Activated CD4-positive, alpha-beta T cell treated with anti-CD3 and anti-CD28 coated beads, Interleukin-2, amount 10 ng/mL, durations not matched to agents 24 days and 14 days (primary cell): ENCODE measurements around the gene GLP1R. TPM values are rescaled to one million over a fixed set of nuclear protein-coding genes. Genes with fewer than 3 reads are reported as not detected.
"Not testable (repeated sequence)": the region's sequence is repeated elsewhere in the genome, so short reads cannot be mapped to it uniquely, and the experiment has no call there.

Source experiments
- DNase-seq: peaks from one replicate; pipeline ENCODE4 v3.0.0; 2022
- H3K27ac Mint-ChIP-seq: one replicate; pipeline ENCODE4 v1.8.0; 2022; ENCODE audit warnings: mild to moderate bottlenecking, mixed read lengths
- H3K27me3 Mint-ChIP-seq: one replicate; pipeline ENCODE4 v1.8.0; 2022; ENCODE audit warnings: mixed read lengths
- H3K36me3 Mint-ChIP-seq: one replicate; pipeline ENCODE4 v1.8.0; 2022; ENCODE audit warnings: low read depth, mild to moderate bottlenecking, mixed read lengths
- H3K4me1 Mint-ChIP-seq: one replicate; pipeline ENCODE4 v1.8.0; 2021; ENCODE audit warnings: mixed read lengths
- H3K4me3 Mint-ChIP-seq: one replicate; pipeline ENCODE4 v1.8.0; 2022; ENCODE audit warnings: mild to moderate bottlenecking, moderate library complexity, mixed read lengths
- H3K9me3 Mint-ChIP-seq: one replicate; pipeline ENCODE4 v1.8.0; 2021; ENCODE audit warnings: mixed read lengths
- intact Hi-C: fragments of 100-400 bp; cut with micrococcal nuclease; formaldehyde crosslinking; loops from one replicate; pipeline ENCODE4 v1.15.1; 2023
- total RNA-seq: library from RNA; stranded (reverse); gene quantifications from 2 replicates; pipeline ENCODE4 v1.2.3, GENCODE V29; 2022

GLP1R gene
- total RNA-seq, 1 donor from 2014 or later = 0.09 TPM

- H3K27me3 Mint-ChIP-seq = no peaks in the 10 kb centered on the region
- intact Hi-C loops = loop anchor here (1.0 to 10.0 kb wide), 4 partner anchors 38 to 1960 kb away; partner anchors contain the start of genes KCNK5, NFYA and OARD1
- peak; percentile 98 for DNase-seq
- H3K27ac Mint-ChIP-seq = peak within 1 kb of the TSS; percentile 97
- peaks cover 51% of the 10 kb centered on the region for H3K4me1 Mint-ChIP-seq
- peak within 1 kb of the TSS; percentile 87 for H3K4me3 Mint-ChIP-seq
- H3K9me3 Mint-ChIP-seq = peaks cover 4% of the 10 kb centered on the region
- peaks cover 6% of the 10 kb centered on the region for H3K36me3 Mint-ChIP-seq
Observed at GRCh38 chr6:39114704-39115599, 66.4 kb downstream of the GLP1R start, which contains the start of gene SAYSD1. Gene SAYSD1 (minus strand): TSS chr6:39115186. CDS start chr6:39115089, 97 bp downstream.

- H3K27ac Mint-ChIP-seq = no peak overlapping the region
- H3K4me1 Mint-ChIP-seq = peaks cover 18% of the 10 kb centered on the region
- H3K4me3 Mint-ChIP-seq = no peak overlapping the region
- no peaks in the 10 kb centered on the region for H3K36me3 Mint-ChIP-seq
- peaks cover 4% of the 10 kb centered on the region for H3K9me3 Mint-ChIP-seq
- peaks cover 12% of the 10 kb centered on the region for H3K27me3 Mint-ChIP-seq
- no peak for DNase-seq
- intact Hi-C loops = loop anchor here (10.0 kb wide), 2 partner anchors 244 to 1956 kb away; partner anchors contain the start of genes NFYA and OARD1
Observed at GRCh38 chr6:39118921-39119320, 70.3 kb downstream of the GLP1R start.

- H3K4me3 Mint-ChIP-seq = no peak overlapping the region
- H3K4me1 Mint-ChIP-seq = no peaks in the 10 kb centered on the region
- no peak overlapping the region for H3K27ac Mint-ChIP-seq
- no peaks in the 10 kb centered on the region for H3K9me3 Mint-ChIP-seq
- DNase-seq = no peak
- H3K27me3 Mint-ChIP-seq = peaks cover 16% of the 10 kb centered on the region
- H3K36me3 Mint-ChIP-seq = no peaks in the 10 kb centered on the region
- intact Hi-C loops = no loop called here
Observed at GRCh38 chr6:39124114-39124513, 75.5 kb downstream of the GLP1R start.

GRCh38 chr6:39128106-39128505 is 79.5 kb downstream of the GLP1R start:
- Mint-ChIP-seq H3K27me3 (peaks cover 8% of the 10 kb centered on the region), H3K36me3 (no peaks in the 10 kb centered on the region), H3K9me3 (peaks cover 4% of the 10 kb centered on the region), H3K4me1 (no peaks in the 10 kb centered on the region), H3K4me3 (no peak overlapping the region), H3K27ac (no peak overlapping the region)
- intact Hi-C loops = no loop called here
- no peak for DNase-seq

- Mint-ChIP-seq H3K27me3 (peaks cover 6% of the 10 kb centered on the region), H3K9me3 (peaks cover 4% of the 10 kb centered on the region), H3K4me3 (no peak overlapping the region), H3K4me1 (no peaks in the 10 kb centered on the region), H3K27ac (no peak overlapping the region), H3K36me3 (no peaks in the 10 kb centered on the region)
- intact Hi-C loops = no loop called here
- DNase-seq = no peak
Observed at GRCh38 chr6:39128832-39129231, 80.3 kb downstream of the GLP1R start.

GRCh38 chr6:39130691-39131090 is 82.1 kb downstream of the GLP1R start:
- no peak overlapping the region for H3K27ac Mint-ChIP-seq
- intact Hi-C loops = no loop called here
- H3K9me3 Mint-ChIP-seq = peaks cover 4% of the 10 kb centered on the region
- no peaks in the 10 kb centered on the region for H3K36me3 Mint-ChIP-seq
- H3K27me3 Mint-ChIP-seq = peaks cover 2% of the 10 kb centered on the region
- H3K4me3 Mint-ChIP-seq = no peak overlapping the region
- no peak for DNase-seq
- H3K4me1 Mint-ChIP-seq = no peaks in the 10 kb centered on the region

GRCh38 chr6:39134761-39135160 is 86.2 kb downstream of the GLP1R start:
- H3K27me3 Mint-ChIP-seq, H3K36me3 Mint-ChIP-seq, intact Hi-C loops, H3K27ac Mint-ChIP-seq, H3K4me3 Mint-ChIP-seq, DNase-seq, H3K4me1 Mint-ChIP-seq: not testable (repeated sequence)
- H3K9me3 Mint-ChIP-seq = peaks cover 14% of the 10 kb centered on the region

- H3K27ac Mint-ChIP-seq, H3K36me3 Mint-ChIP-seq, intact Hi-C loops, H3K4me3 Mint-ChIP-seq, H3K4me1 Mint-ChIP-seq, DNase-seq: not testable (repeated sequence)
- Mint-ChIP-seq H3K9me3 (peaks cover 14% of the 10 kb centered on the region), H3K27me3 (peaks cover 11% of the 10 kb centered on the region)
Observed at GRCh38 chr6:39136207-39136606, 87.6 kb downstream of the GLP1R start.

GRCh38 chr6:39137245-39137644 is 88.7 kb downstream of the GLP1R start:
- H3K27me3 Mint-ChIP-seq = peaks cover 11% of the 10 kb centered on the region
- DNase-seq = peak; percentile 88
- H3K36me3 Mint-ChIP-seq = no peaks in the 10 kb centered on the region
- no peaks in the 10 kb centered on the region for H3K4me1 Mint-ChIP-seq
- H3K4me3 Mint-ChIP-seq = no peak overlapping the region
- intact Hi-C loops = no loop called here
- no peak overlapping the region for H3K27ac Mint-ChIP-seq
- H3K9me3 Mint-ChIP-seq = peaks cover 11% of the 10 kb centered on the region

Other genes with a start within 250 kb of the GLP1R start
- 13.7 and 14.8 TPM in 2 replicates for gene SAYSD1, start 66.4 kb downstream of the GLP1R start, total RNA-seq
- gene KCNK5, start 180.7 kb downstream of the GLP1R start, total RNA-seq = 33.8 and 35.3 TPM in 2 replicates